Upper lobe of right lung (tissue), 1 donor: ENCODE results near the gene IL19. TPM values are rescaled to one million over a fixed set of nuclear protein-coding genes. Genes with fewer than 3 reads are reported as not detected.

ENCODE experiments used
- ATAC-seq: fragments of 200-7000 bp; cut with Tn5 transposase; one replicate; pipeline ENCODE4 v1.9.1; 2020; ENCODE audit warnings: mild to moderate bottlenecking, moderate library complexity
- DNase-seq: peaks from one replicate; pipeline ENCODE4 v3.0.0-alpha.2; 2020
- H3K27ac ChIP-seq: fragments of 200-600 bp; one replicate; pipeline ENCODE4 v1.8.0; 2022
- H3K27me3 ChIP-seq: fragments of 200-600 bp; one replicate; pipeline ENCODE4 v1.8.0; 2022; ENCODE audit warnings: mild to moderate bottlenecking
- H3K36me3 ChIP-seq: fragments of 200-600 bp; one replicate; pipeline ENCODE4 v1.8.0; 2022
- H3K4me1 ChIP-seq: fragments of 200-600 bp; one replicate; pipeline ENCODE4 v1.8.0; 2022
- H3K4me3 ChIP-seq: fragments of 200-600 bp; one replicate; pipeline ENCODE4 v1.8.0; 2022; ENCODE audit warnings: mild to moderate bottlenecking
- H3K9me3 ChIP-seq: fragments of 200-600 bp; one replicate; pipeline ENCODE4 v1.8.0; 2022
- CTCF ChIP-seq: fragments of 200-600 bp; IDR thresholded peaks from one replicate; pipeline ENCODE4 v1.8.0; 2022; ENCODE audit warnings: antibody characterized with exemption
- intact Hi-C: fragments of 100-400 bp; cut with DNase I; formaldehyde crosslinking; loops from one replicate; pipeline ENCODE4 v1.11.0; 2022
- total RNA-seq: library from RNA; stranded (reverse); fragmentation: NEBNext Ultra II Directional; extraction: Animal tissue kit (Norgen Biotek cat#: 25700); gene quantifications from one replicate; pipeline ENCODE4 v1.2.1, GENCODE V29; 2021
- donor health status: DM: no; HTN: yes; CAD: no; lungs with severe emphysema.

Gene IL19
- total RNA-seq, 1 donor from 2014 or later = not detected

GRCh38 chr1:206788487-206789050 lies 18.0 kb downstream of the IL19 start:
- H3K4me1 ChIP-seq = peaks cover 4% of the 10 kb centered on the region
- no peak for TF ChIP-seq CTCF
- DNase-seq = no peak
- H3K27ac ChIP-seq = no peak overlapping the region
- H3K9me3 ChIP-seq = no peaks in the 10 kb centered on the region
- H3K27me3 ChIP-seq = no peaks in the 10 kb centered on the region
- intact Hi-C loops = no loop called here
- H3K4me3 ChIP-seq = no peak overlapping the region
- H3K36me3 ChIP-seq = no peaks in the 10 kb centered on the region
- no peak for ATAC-seq

- Histone ChIP-seq H3K9me3 (no peaks in the 10 kb centered on the region), H3K4me3 (no peak overlapping the region), H3K36me3 (no peaks in the 10 kb centered on the region), H3K4me1 (no peaks in the 10 kb centered on the region), H3K27ac (no peak overlapping the region), H3K27me3 (no peaks in the 10 kb centered on the region)
- DNase-seq = no peak
- intact Hi-C loops = no loop called here
- no peak for ATAC-seq
- no peak for TF ChIP-seq CTCF
These were observed 20.1 kb downstream of the IL19 start for GRCh38 chr1:206790502-206791250.

GRCh38 chr1:206792939-206793607 lies 22.5 kb downstream of the IL19 start:
- intact Hi-C loops = no loop called here
- no peak overlapping the region for H3K27ac ChIP-seq
- no peak for TF ChIP-seq CTCF
- DNase-seq = no peak
- H3K4me1 ChIP-seq = no peaks in the 10 kb centered on the region
- H3K27me3 ChIP-seq = no peaks in the 10 kb centered on the region
- H3K9me3 ChIP-seq = no peaks in the 10 kb centered on the region
- ATAC-seq = no peak
- H3K36me3 ChIP-seq = no peaks in the 10 kb centered on the region
- no peak overlapping the region for H3K4me3 ChIP-seq

GRCh38 chr1:206793620-206794019 lies 23.0 kb downstream of the IL19 start:
- Histone ChIP-seq H3K36me3 (no peaks in the 10 kb centered on the region), H3K4me3 (no peak overlapping the region), H3K9me3 (no peaks in the 10 kb centered on the region), H3K27me3 (no peaks in the 10 kb centered on the region), H3K4me1 (no peaks in the 10 kb centered on the region), H3K27ac (no peak overlapping the region)
- TF ChIP-seq CTCF = no peak
- DNase-seq = no peak
- intact Hi-C loops = no loop called here
- no peak for ATAC-seq

GRCh38 chr1:206794294-206794908 lies 23.8 kb downstream of the IL19 start:
- no peaks in the 10 kb centered on the region for H3K27me3 ChIP-seq
- intact Hi-C loops = no loop called here
- ATAC-seq (no peak), DNase-seq (no peak)
- H3K4me3 ChIP-seq = no peak overlapping the region
- H3K9me3 ChIP-seq = no peaks in the 10 kb centered on the region
- H3K27ac ChIP-seq = no peak overlapping the region
- no peaks in the 10 kb centered on the region for H3K4me1 ChIP-seq
- H3K36me3 ChIP-seq = no peaks in the 10 kb centered on the region
- no peak for TF ChIP-seq CTCF
